Sigmoid colon (tissue), 7 donors: ENCODE results near the gene NACC2. TPM values are rescaled to one million over a fixed set of nuclear protein-coding genes. Genes with fewer than 3 reads are reported as not detected.

ENCODE experiments used
- DNase-seq: peaks from one replicate; pipeline ENCODE4 v3.0.0-alpha.2; 2019
- H3K27ac ChIP-seq, 4 donors: fragments of 200-600 bp; sonication (generic); one replicate each; pipeline ENCODE4 v1.5.1; 2016 to 2019; ENCODE audit warnings: mild to moderate bottlenecking in 1 of 4
- H3K27me3 ChIP-seq, 3 donors: fragments of 200-600 bp; sonication (generic); one replicate each; pipeline ENCODE4 v1.5.1; 2019; ENCODE audit warnings: mild to moderate bottlenecking in 1 of 3
- H3K36me3 ChIP-seq, 4 donors: fragments of 200-600 bp; sonication (generic); one replicate each; pipeline ENCODE4 v1.5.1; 2016 to 2019
- H3K4me1 ChIP-seq, 4 donors: fragments of 200-600 bp; sonication (generic); one replicate each; pipeline ENCODE4 v1.5.1; 2017 to 2019
- H3K4me3 ChIP-seq, 4 donors: fragments of 200-600 bp; sonication (generic); one replicate each; pipeline ENCODE4 v1.5.1; 2017 to 2019; ENCODE audit warnings: mild to moderate bottlenecking in 2 of 4, moderate library complexity in 1 of 4
- H3K9me3 ChIP-seq, 4 donors: fragments of 200-600 bp in 3 of 4; sonication (generic) in 3 of 4; one replicate each; pipeline versions ENCODE4 v1.5.1 to v1.6.1; 2013 to 2019
- CTCF ChIP-seq, 4 experiments: fragments of 450-650 bp in 3 of 4; fragments of 200-600 bp in 1 of 4; IDR thresholded peaks; one replicate each; pipeline ENCODE4 v1.5.1; 2016 to 2019; ENCODE audit warnings: antibody characterized with exemption in 4 of 4, mild to moderate bottlenecking in 3 of 4, moderate library complexity in 2 of 4
- EP300 ChIP-seq, 4 donors: sonication (generic); formaldehyde crosslinking; IDR thresholded peaks; one replicate each; pipeline ENCODE4 v1.6.1; 2017; ENCODE audit warnings: antibody characterized with exemption in 4 of 4
- POLR2A ChIP-seq, 2 donors: fragments of 450-650 bp; IDR thresholded peaks; one replicate each; pipeline ENCODE4 v1.6.1; 2016; ENCODE audit warnings: antibody characterized with exemption in 2 of 2, mild to moderate bottlenecking in 2 of 2, moderate library complexity in 2 of 2
- POLR2AphosphoS5 ChIP-seq, 4 donors: sonication (generic); formaldehyde crosslinking; IDR thresholded peaks; one replicate each; pipeline ENCODE4 v1.6.1; 2017; ENCODE audit warnings: antibody characterized with exemption in 4 of 4
- WGBS, 2 donors: extraction: QIAGEN DNeasy Blood & Tissue Kit; methylation state at CpG; one replicate each; pipeline ENCODE4 v1.1.7; 2013; 5-methylcytosine and 5-hydroxymethylcytosine counted together
- intact Hi-C: fragments of 100-400 bp; cut with DNase I; formaldehyde crosslinking; loops from one replicate; pipeline ENCODE4 v1.15.1; 2023
- polyA plus RNA-seq, 3 donors: library from polyadenylated mRNA; stranded (reverse); fragments of 200-250 nt; gene quantifications; one replicate each; pipeline ENCODE4 v1.2.3, GENCODE V29; 2013
- total RNA-seq, 4 donors: library from RNA; depleted of rRNA; stranded (reverse); fragments of >200 nt; gene quantifications; one replicate each; pipeline ENCODE4 v1.1.0, GENCODE V29; 2016
- donor health status: healthy with polysubstance abuse.
- donor health status: Bipolar disorder and iron deficiency.
- donor health status: healthy.

Gene NACC2
- total and polyA plus RNA-seq, 7 donors = 3.6 to 80.0 (median 41.6) TPM

- intact Hi-C loops = no loop called here
- no peak for TF ChIP-seq POLR2AphosphoS5 (IDR thresholded peaks at IDR 0.05)
- TF ChIP-seq POLR2A (IDR thresholded peaks at IDR 0.05) = no peak
- TF ChIP-seq CTCF (IDR thresholded peaks at IDR 0.05) = no peak
- no peak for TF ChIP-seq EP300 (IDR thresholded peaks at IDR 0.05)
- Histone ChIP-seq H3K9me3 (no peaks in the 10 kb centered on the region), H3K4me3 (no peak overlapping the region), H3K27me3 (peaks cover 15 to 88% (median 44%) of the 10 kb centered on the region in 3 donors), H3K36me3 (no peaks in the 10 kb centered on the region), H3K4me1 (peaks cover 0 to 17% (median 15%) of the 10 kb centered on the region in 4 donors), H3K27ac (no peak overlapping the region)
- 78 to 84% methylated on average over 17 of the region's 17 CpGs for WGBS, 2 donors
- no peak for DNase-seq
These were observed 34.1 kb upstream of the NACC2 start for GRCh38 chr9:136129176-136129575.

GRCh38 chr9:136128436-136128835 is 33.3 kb upstream of the NACC2 start:
- Histone ChIP-seq H3K27me3 (peaks cover 9 to 80% (median 37%) of the 10 kb centered on the region in 3 donors), H3K4me3 (no peak overlapping the region), H3K27ac (no peak overlapping the region), H3K36me3 (no peaks in the 10 kb centered on the region), H3K9me3 (no peaks in the 10 kb centered on the region), H3K4me1 (peaks cover 0 to 11% (median 9%) of the 10 kb centered on the region in 4 donors)
- WGBS, 2 donors = 86 to 87% methylated on average over 17 of the region's 17 CpGs
- DNase-seq = no peak
- no peak for TF ChIP-seq CTCF (IDR thresholded peaks at IDR 0.05)
- no peak for TF ChIP-seq POLR2A (IDR thresholded peaks at IDR 0.05)
- TF ChIP-seq EP300 (IDR thresholded peaks at IDR 0.05) = no peak
- TF ChIP-seq POLR2AphosphoS5 (IDR thresholded peaks at IDR 0.05) = no peak
- intact Hi-C loops = no loop called here

- no peak overlapping the region for H3K27ac ChIP-seq
- H3K4me1 ChIP-seq = peaks cover 0 to 10% (median 8%) of the 10 kb centered on the region in 4 donors
- H3K27me3 ChIP-seq = peaks cover 4 to 69% (median 27%) of the 10 kb centered on the region in 3 donors
- no peak overlapping the region for H3K4me3 ChIP-seq
- TF ChIP-seq POLR2A (IDR thresholded peaks at IDR 0.05) (no peak), CTCF (IDR thresholded peaks at IDR 0.05) (no peak), EP300 (IDR thresholded peaks at IDR 0.05) (no peak), POLR2AphosphoS5 (IDR thresholded peaks at IDR 0.05) (no peak)
- no peaks in the 10 kb centered on the region for H3K36me3 ChIP-seq
- no peaks in the 10 kb centered on the region for H3K9me3 ChIP-seq
- DNase-seq = no peak
- intact Hi-C loops = no loop called here
- WGBS, 2 donors = 90 to 92% methylated on average over 18 of the region's 18 CpGs
These were observed 32.2 kb upstream of the NACC2 start for GRCh38 chr9:136127313-136127712.

GRCh38 chr9:136124976-136125692 is 30.0 kb upstream of the NACC2 start:
- H3K27ac ChIP-seq = no peak overlapping the region
- peaks cover 0 to 47% (median 7%) of the 10 kb centered on the region in 3 donors for H3K27me3 ChIP-seq
- H3K36me3 ChIP-seq = no peaks in the 10 kb centered on the region
- DNase-seq = no peak
- H3K4me1 ChIP-seq = peaks cover 0 to 18% (median 8%) of the 10 kb centered on the region in 4 donors
- TF ChIP-seq POLR2A (IDR thresholded peaks at IDR 0.05) (no peak), POLR2AphosphoS5 (IDR thresholded peaks at IDR 0.05) (no peak), EP300 (IDR thresholded peaks at IDR 0.05) (no peak), CTCF (IDR thresholded peaks at IDR 0.05) (no peak)
- no peak overlapping the region for H3K4me3 ChIP-seq
- intact Hi-C loops = no loop called here
- no peaks in the 10 kb centered on the region for H3K9me3 ChIP-seq
- WGBS, 2 donors = 90 to 92% methylated on average over 2 of the region's 2 CpGs
